Measurements from ENCODE around the gene RBBP5.
"Not testable (repeated sequence)": the region's sequence is repeated elsewhere in the genome, so short reads cannot be mapped to it uniquely, and the experiment has no call there.

The RBBP5 gene

GRCh38 chr1:205121660-205122488 lies at the start of gene RBBP5:
TSS of gene RBBP5 (minus strand) at chr1:205121978. CDS start at chr1:205121873, 105 bp downstream.
- H3K27ac Mint-ChIP-seq = peak within 1 kb of the TSS; percentile 99
- no peaks in the 10 kb centered on the region for H3K27me3 Mint-ChIP-seq
- DNase-seq = peak; percentile 97
- peaks cover 33% of the 10 kb centered on the region for H3K36me3 Mint-ChIP-seq (ENCODE audit: low read depth)
- H3K4me1 Mint-ChIP-seq (ENCODE audit: low read depth) = peaks cover 38% of the 10 kb centered on the region
- H3K9me3 Mint-ChIP-seq = no peaks in the 10 kb centered on the region
- H3K4me3 Mint-ChIP-seq = peak within 1 kb of the TSS; percentile 96

GRCh38 chr1:205171369-205171768 lies 49.6 kb upstream of the RBBP5 start:
- peak overlapping the region; percentile 67 for H3K27ac Mint-ChIP-seq
- no peaks in the 10 kb centered on the region for H3K9me3 Mint-ChIP-seq

GRCh38 chr1:205170532-205171269 lies 48.9 kb upstream of the RBBP5 start:
- H3K27ac Mint-ChIP-seq = peak overlapping the region; percentile 67
- peaks cover 32% of the 10 kb centered on the region for H3K4me1 Mint-ChIP-seq (ENCODE audit: low read depth)
- H3K4me3 Mint-ChIP-seq = no peak overlapping the region
- DNase-seq = no peak
- no peaks in the 10 kb centered on the region for H3K9me3 Mint-ChIP-seq
- no peaks in the 10 kb centered on the region for H3K27me3 Mint-ChIP-seq
- peaks cover 74% of the 10 kb centered on the region for H3K36me3 Mint-ChIP-seq (ENCODE audit: low read depth)

More at GRCh38 chr1:205171369-205171768, 49.6 kb upstream of the RBBP5 start:
- Mint-ChIP-seq H3K27me3 (no peaks in the 10 kb centered on the region), H3K4me1 (ENCODE audit: low read depth) (peaks cover 34% of the 10 kb centered on the region), H3K36me3 (ENCODE audit: low read depth) (peaks cover 76% of the 10 kb centered on the region), H3K4me3 (no peak overlapping the region)
- no peak for DNase-seq

- Mint-ChIP-seq H3K27ac (no peak overlapping the region), H3K36me3 (ENCODE audit: low read depth) (peaks cover 80% of the 10 kb centered on the region), H3K4me1 (ENCODE audit: low read depth) (peaks cover 31% of the 10 kb centered on the region)
These were observed 47.5 kb upstream of the RBBP5 start for GRCh38 chr1:205169248-205169647.

GRCh38 chr1:205168291-205168690 lies 46.5 kb upstream of the RBBP5 start:
- peaks cover 89% of the 10 kb centered on the region for H3K36me3 Mint-ChIP-seq (ENCODE audit: low read depth)
- H3K27me3 Mint-ChIP-seq = no peaks in the 10 kb centered on the region
- peaks cover 30% of the 10 kb centered on the region for H3K4me1 Mint-ChIP-seq (ENCODE audit: low read depth)
- H3K4me3 Mint-ChIP-seq = no peak overlapping the region
- no peak for DNase-seq
- peak overlapping the region; percentile 8 for H3K27ac Mint-ChIP-seq
- no peaks in the 10 kb centered on the region for H3K9me3 Mint-ChIP-seq

More at GRCh38 chr1:205169248-205169647, 47.5 kb upstream of the RBBP5 start:
- Mint-ChIP-seq H3K27me3 (no peaks in the 10 kb centered on the region), H3K9me3 (no peaks in the 10 kb centered on the region), H3K4me3 (no peak overlapping the region)
- no peak for DNase-seq

GRCh38 chr1:205162301-205162700 lies 40.5 kb upstream of the RBBP5 start:
- H3K4me1 Mint-ChIP-seq (ENCODE audit: low read depth) = peaks cover 2% of the 10 kb centered on the region
- no peaks in the 10 kb centered on the region for H3K27me3 Mint-ChIP-seq
- no peak for DNase-seq
- peaks cover under 1% of the 10 kb centered on the region for H3K9me3 Mint-ChIP-seq
- no peak overlapping the region for H3K4me3 Mint-ChIP-seq
- H3K27ac Mint-ChIP-seq = no peak overlapping the region
- H3K36me3 Mint-ChIP-seq (ENCODE audit: low read depth) = peaks cover 91% of the 10 kb centered on the region

- Mint-ChIP-seq H3K27me3 (no peaks in the 10 kb centered on the region), H3K4me1 (ENCODE audit: low read depth) (peaks cover 2% of the 10 kb centered on the region), H3K36me3 (ENCODE audit: low read depth) (peaks cover 92% of the 10 kb centered on the region), H3K4me3 (no peak overlapping the region), H3K27ac (no peak overlapping the region), H3K9me3 (peaks cover 13% of the 10 kb centered on the region)
- no peak for DNase-seq
These were observed 39.3 kb upstream of the RBBP5 start for GRCh38 chr1:205161076-205161475.

GRCh38 chr1:205158048-205158616 lies 36.4 kb upstream of the RBBP5 start:
- H3K27ac Mint-ChIP-seq = no peak overlapping the region
- H3K9me3 Mint-ChIP-seq = peaks cover 15% of the 10 kb centered on the region
- DNase-seq = no peak
- no peak overlapping the region for H3K4me3 Mint-ChIP-seq
- H3K36me3 Mint-ChIP-seq (ENCODE audit: low read depth) = peaks cover 96% of the 10 kb centered on the region
- H3K4me1 Mint-ChIP-seq (ENCODE audit: low read depth) = no peaks in the 10 kb centered on the region
- H3K27me3 Mint-ChIP-seq = no peaks in the 10 kb centered on the region

GRCh38 chr1:205155665-205156377 lies 34.0 kb upstream of the RBBP5 start:
- H3K27me3 Mint-ChIP-seq; DNase-seq; H3K4me1 Mint-ChIP-seq (ENCODE audit: low read depth); H3K4me3 Mint-ChIP-seq; H3K27ac Mint-ChIP-seq: not testable (repeated sequence)
- Mint-ChIP-seq H3K9me3 (peaks cover 15% of the 10 kb centered on the region), H3K36me3 (ENCODE audit: low read depth) (peaks cover 86% of the 10 kb centered on the region)

GRCh38 chr1:205152505-205152904 lies 30.7 kb upstream of the RBBP5 start:
- H3K27ac Mint-ChIP-seq = no peak overlapping the region
- no peaks in the 10 kb centered on the region for H3K4me1 Mint-ChIP-seq (ENCODE audit: low read depth)
- H3K36me3 Mint-ChIP-seq (ENCODE audit: low read depth) = peaks cover 84% of the 10 kb centered on the region
- no peaks in the 10 kb centered on the region for H3K27me3 Mint-ChIP-seq
- no peak overlapping the region for H3K4me3 Mint-ChIP-seq
- H3K9me3 Mint-ChIP-seq = peaks cover 15% of the 10 kb centered on the region
- DNase-seq = no peak

GRCh38 chr1:205150651-205151428 lies 29.1 kb upstream of the RBBP5 start:
- Mint-ChIP-seq H3K27ac (no peak overlapping the region), H3K4me1 (ENCODE audit: low read depth) (no peaks in the 10 kb centered on the region), H3K4me3 (no peak overlapping the region), H3K9me3 (no peaks in the 10 kb centered on the region), H3K36me3 (ENCODE audit: low read depth) (peaks cover 83% of the 10 kb centered on the region), H3K27me3 (no peaks in the 10 kb centered on the region)
- DNase-seq = no peak

GRCh38 chr1:205147191-205147835 lies 25.5 kb upstream of the RBBP5 start:
- no peaks in the 10 kb centered on the region for H3K4me1 Mint-ChIP-seq (ENCODE audit: low read depth)
- H3K4me3 Mint-ChIP-seq = no peak overlapping the region
- peak overlapping the region; percentile 63 for H3K27ac Mint-ChIP-seq
- H3K36me3 Mint-ChIP-seq (ENCODE audit: low read depth) = peaks cover 62% of the 10 kb centered on the region
- H3K9me3 Mint-ChIP-seq = no peaks in the 10 kb centered on the region
- H3K27me3 Mint-ChIP-seq = no peaks in the 10 kb centered on the region
- no peak for DNase-seq

- DNase-seq = no peak
- Mint-ChIP-seq H3K27ac (peak overlapping the region; percentile 67), H3K36me3 (ENCODE audit: low read depth) (peaks cover 50% of the 10 kb centered on the region), H3K4me1 (ENCODE audit: low read depth) (peaks cover 7% of the 10 kb centered on the region), H3K27me3 (no peaks in the 10 kb centered on the region), H3K4me3 (no peak overlapping the region), H3K9me3 (no peaks in the 10 kb centered on the region)
These were observed 23.0 kb upstream of the RBBP5 start for GRCh38 chr1:205144751-205145150.

Data from activated T-cell treated with anti-CD3 and anti-CD28 coated beads, Interleukin-2, amount 50 U/mL, for 24 hours (primary cell).